SU-DHL-6 (cell line): ENCODE data around the gene C2CD4C.

Source experiments
- H2AFZ ChIP-seq: fragments of 200-600 bp; sonication (generic); 2 replicates; pipeline ENCODE4 v1.6.1; 2014; ENCODE audit warnings: low read depth, mild to moderate bottlenecking, moderate library complexity, mixed read lengths, antibody characterized with exemption, low read length; ENCODE audit not compliant: severe bottlenecking
- H3F3A ChIP-seq: fragments of 200-600 bp; shearing (Covaris generic); 2 replicates; pipeline ENCODE4 v1.6.0; 2016; ENCODE audit warnings: antibody characterized with exemption, mild to moderate bottlenecking; ENCODE audit not compliant: insufficient read depth
- H3K27ac ChIP-seq: fragments of 200-600 bp; sonication (generic); 2 replicates; pipeline ENCODE4 v1.5.1; 2016; ENCODE audit warnings: low read depth, mild to moderate bottlenecking, low read length, moderate library complexity, mixed read lengths
- H3K27me3 ChIP-seq: fragments of 200-600 bp; sonication (generic), shearing (Covaris generic); 2 replicates; pipeline ENCODE4 v1.6.0; 2014; ENCODE audit warnings: mild to moderate bottlenecking, low read length
- H3K36me3 ChIP-seq: fragments of 200-600 bp; sonication (generic); 2 replicates; pipeline ENCODE4 v1.6.1; 2014; ENCODE audit warnings: mild to moderate bottlenecking, low read length, mixed read lengths
- H3K4me2 ChIP-seq: fragments of 300-600, 200-600 bp; shearing (Covaris generic), sonication (generic); 2 replicates; pipeline ENCODE4 v1.6.0; 2014; ENCODE audit warnings: low read length, low read depth, mild to moderate bottlenecking; ENCODE audit not compliant: poor library complexity, severe bottlenecking
- H3K4me3 ChIP-seq: fragments of 200-600 bp; sonication (generic); 2 replicates; pipeline ENCODE4 v1.5.1; 2014; ENCODE audit warnings: antibody characterized with exemption, low read length, mild to moderate bottlenecking, mixed read lengths; ENCODE audit not compliant: insufficient read depth, poor library complexity, severe bottlenecking
- H3K79me2 ChIP-seq: fragments of 200-600 bp; sonication (generic); 2 replicates; pipeline ENCODE4 v1.6.1; 2014; ENCODE audit warnings: mild to moderate bottlenecking, low read length, moderate library complexity; ENCODE audit not compliant: insufficient read depth
- H3K9ac ChIP-seq: fragments of 200-600 bp; sonication (generic); 2 replicates; pipeline ENCODE4 v1.7.0; 2014; ENCODE audit warnings: mild to moderate bottlenecking, low read length
- H3K9me2 ChIP-seq: fragments of 200-600 bp; sonication (generic); replicated peaks from 2 replicates; pipeline ENCODE4 v1.6.1; 2014; ENCODE audit warnings: low read length; ENCODE audit not compliant: insufficient read depth
- H3K9me3 ChIP-seq: fragments of 200-600 bp; sonication (generic); 2 replicates; pipeline ENCODE4 v1.6.1; 2014; ENCODE audit warnings: low read length, mixed read lengths; ENCODE audit not compliant: insufficient read depth
- H4K20me1 ChIP-seq: fragments of 200-600 bp; sonication (generic); 2 replicates; pipeline ENCODE4 v1.6.1; 2014; ENCODE audit warnings: low read depth, mild to moderate bottlenecking, antibody characterized with exemption, low read length, moderate library complexity, mixed read lengths
- CTCF ChIP-seq: fragments of 200-600 bp; sonication (generic); IDR thresholded peaks from one replicate; pipeline ENCODE4 v1.5.1; 2017; ENCODE audit warnings: antibody characterized with exemption, mild to moderate bottlenecking, low read length, moderate library complexity; ENCODE audit not compliant: insufficient read depth, poor library complexity, severe bottlenecking
- EZH2phosphoT487 ChIP-seq: fragments of 200-600 bp; sonication (generic), shearing (Covaris generic); conservative IDR thresholded peaks from 2 replicates; pipeline ENCODE4 v1.6.1; 2018; ENCODE audit warnings: mild to moderate bottlenecking, antibody characterized with exemption, low read length, moderate library complexity, mixed read lengths

The C2CD4C gene

DNA sequence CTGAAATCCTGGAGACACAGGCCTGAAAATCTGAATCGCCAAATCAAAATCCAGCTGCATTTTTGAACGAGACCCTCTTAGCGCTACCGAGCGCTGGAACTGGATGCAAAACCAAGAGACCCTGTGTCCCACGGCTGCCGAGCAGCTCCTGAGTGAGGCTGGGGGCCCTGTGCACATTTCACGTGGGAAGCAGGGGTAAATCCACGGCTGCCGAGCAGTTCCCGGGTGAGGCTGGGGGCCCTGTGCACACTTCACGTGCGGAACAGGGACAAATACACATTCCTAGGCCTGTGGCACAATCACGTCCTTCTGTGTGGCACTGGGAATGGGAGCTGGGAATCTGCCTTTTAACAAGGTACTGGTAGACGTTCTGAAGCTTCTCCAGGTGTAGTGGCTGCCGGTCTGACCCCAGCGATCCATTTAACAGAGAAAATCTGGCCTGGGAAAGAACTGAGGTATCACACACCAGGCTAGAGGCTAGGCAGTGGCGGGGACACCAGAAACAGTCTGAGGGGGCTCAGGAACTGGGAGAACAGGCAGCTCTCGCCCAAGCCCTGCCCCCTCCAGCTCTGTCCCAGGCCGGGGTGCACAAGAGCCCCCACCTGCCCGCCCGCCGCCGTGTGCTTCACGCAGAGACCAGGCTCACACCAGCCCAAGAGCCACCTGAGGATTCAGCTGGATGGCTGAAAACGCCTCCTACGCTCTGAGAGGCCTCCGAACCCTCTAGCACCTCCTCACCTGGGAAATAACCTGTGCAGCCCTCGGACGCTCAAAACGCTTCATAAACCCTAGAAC, 11.0 kb upstream of the C2CD4C start:
- no peak overlapping the region for H3K9ac ChIP-seq
- H3K27ac ChIP-seq = no peak overlapping the region
- H3K4me3 ChIP-seq = no peak overlapping the region
- no peaks in the 10 kb centered on the region for H3K36me3 ChIP-seq
- no peak overlapping the region for H2AFZ ChIP-seq
- H3K4me2 ChIP-seq = no peak overlapping the region
- TF ChIP-seq CTCF (no peak), EZH2phosphoT487 (no peak)
- no peaks in the 10 kb centered on the region for H4K20me1 ChIP-seq
- no peaks in the 10 kb centered on the region for H3K27me3 ChIP-seq
- no peaks in the 10 kb centered on the region for H3K9me2 ChIP-seq
- H3K9me3 ChIP-seq = no peaks in the 10 kb centered on the region
- H3F3A ChIP-seq = no peaks in the 10 kb centered on the region
- no peaks in the 10 kb centered on the region for H3K79me2 ChIP-seq

DNA sequence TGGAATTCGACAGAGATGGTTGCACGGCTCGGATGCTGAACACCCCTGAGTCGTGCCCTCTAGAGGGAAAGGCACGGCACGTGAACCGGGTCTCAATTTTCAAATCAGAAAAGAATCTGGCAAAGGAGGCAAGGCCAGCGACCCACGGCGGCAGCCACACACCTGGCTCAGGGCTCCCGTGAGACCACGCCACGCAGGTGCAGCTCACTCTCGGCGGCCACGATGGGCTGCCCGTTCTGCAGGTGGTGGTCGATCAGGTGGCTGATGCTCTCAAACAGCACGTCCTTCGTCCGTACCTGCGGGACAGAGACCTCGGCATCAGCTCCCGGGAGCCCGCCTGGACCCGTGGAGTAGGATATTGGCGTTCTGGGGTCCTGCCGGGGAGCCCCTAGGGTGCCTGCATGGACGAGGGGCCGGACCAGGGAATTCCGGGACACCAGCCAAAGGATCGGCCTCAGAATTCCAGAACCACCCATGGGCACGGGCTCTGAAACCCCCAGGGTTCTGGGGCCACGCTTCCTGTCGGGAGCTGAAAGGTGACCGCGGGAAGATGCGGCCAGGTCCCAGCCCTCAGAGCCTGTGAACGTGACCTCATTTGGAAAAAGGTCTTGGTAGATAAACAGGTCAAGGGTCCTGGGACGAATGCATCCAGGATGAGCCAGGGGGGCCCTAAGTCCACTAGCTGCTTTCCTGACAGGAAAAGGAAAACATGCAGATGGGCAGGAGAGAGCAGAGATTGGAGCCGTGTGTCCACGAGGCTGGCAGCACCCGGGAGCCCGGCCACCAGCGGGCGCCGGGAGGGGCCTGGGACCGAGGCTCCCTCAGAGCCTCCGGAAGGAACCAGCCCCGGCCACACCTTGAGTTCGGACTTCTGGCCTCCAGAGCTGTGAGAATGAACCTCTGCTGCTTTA, 10.1 kb upstream of the C2CD4C start:
- TF ChIP-seq EZH2phosphoT487 (no peak), CTCF (no peak)
- H3F3A ChIP-seq = no peaks in the 10 kb centered on the region
- H3K4me2 ChIP-seq = no peak overlapping the region
- H3K27me3 ChIP-seq = no peaks in the 10 kb centered on the region
- H3K9ac ChIP-seq = no peak overlapping the region
- H3K27ac ChIP-seq = no peak overlapping the region
- H3K9me3 ChIP-seq = no peaks in the 10 kb centered on the region
- no peaks in the 10 kb centered on the region for H3K36me3 ChIP-seq
- H3K9me2 ChIP-seq = no peaks in the 10 kb centered on the region
- no peaks in the 10 kb centered on the region for H3K79me2 ChIP-seq
- H3K4me3 ChIP-seq = no peak overlapping the region
- no peak overlapping the region for H2AFZ ChIP-seq
- no peaks in the 10 kb centered on the region for H4K20me1 ChIP-seq

DNA sequence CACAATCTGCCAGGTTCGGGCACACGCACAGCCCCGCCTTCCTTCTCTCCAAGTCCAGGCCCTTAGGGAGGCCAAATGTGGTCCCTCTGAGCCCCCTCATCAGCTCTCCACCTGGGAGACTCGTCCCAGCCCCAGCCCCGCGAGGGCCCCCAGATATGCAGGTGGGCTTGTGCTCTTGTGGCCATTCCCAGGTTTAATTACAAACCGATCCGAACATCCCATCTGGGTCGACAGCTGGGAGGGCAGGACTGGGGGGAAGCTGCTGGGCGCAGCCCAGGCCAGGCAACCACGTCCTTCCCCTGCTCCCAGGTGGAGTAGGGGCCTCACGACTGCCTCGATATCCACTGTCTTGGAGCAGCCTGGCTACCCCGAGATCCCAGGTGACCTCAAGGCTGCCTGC, 7.5 kb upstream of the C2CD4C start:
- Histone ChIP-seq H3K27ac (no peak overlapping the region), H3K9me3 (no peaks in the 10 kb centered on the region), H4K20me1 (no peaks in the 10 kb centered on the region), H3K79me2 (no peaks in the 10 kb centered on the region), H3K27me3 (no peaks in the 10 kb centered on the region), H3K9me2 (no peaks in the 10 kb centered on the region), H3K9ac (no peak overlapping the region), H3K4me2 (no peak overlapping the region), H3K36me3 (no peaks in the 10 kb centered on the region), H3K4me3 (no peak overlapping the region), H3F3A (no peaks in the 10 kb centered on the region), H2AFZ (no peak overlapping the region)
- TF ChIP-seq CTCF = no peak
- no peak for TF ChIP-seq EZH2phosphoT487
